Bone marrow (tissue), 2 donors: ENCODE data around the gene LCN6.
"Not testable (repeated sequence)": the region's sequence is repeated elsewhere in the genome, so short reads cannot be mapped to it uniquely, and the experiment has no call there.

Source experiments
- DNase-seq, 2 donors: peaks; one replicate each; lab custom pipeline; 2025; lab: John Stamatoyannopoulos, UW

Gene LCN6

GRCh38 chr9:136784249-136784996 lies 36.1 kb upstream of the LCN6 start:
- DNase-seq = no peak

GRCh38 chr9:136782452-136782851 lies 34.1 kb upstream of the LCN6 start:
- DNase-seq = no peak

- no peak for DNase-seq
Measured at GRCh38 chr9:136779808-136780207, 31.5 kb upstream of the LCN6 start.

DNA sequence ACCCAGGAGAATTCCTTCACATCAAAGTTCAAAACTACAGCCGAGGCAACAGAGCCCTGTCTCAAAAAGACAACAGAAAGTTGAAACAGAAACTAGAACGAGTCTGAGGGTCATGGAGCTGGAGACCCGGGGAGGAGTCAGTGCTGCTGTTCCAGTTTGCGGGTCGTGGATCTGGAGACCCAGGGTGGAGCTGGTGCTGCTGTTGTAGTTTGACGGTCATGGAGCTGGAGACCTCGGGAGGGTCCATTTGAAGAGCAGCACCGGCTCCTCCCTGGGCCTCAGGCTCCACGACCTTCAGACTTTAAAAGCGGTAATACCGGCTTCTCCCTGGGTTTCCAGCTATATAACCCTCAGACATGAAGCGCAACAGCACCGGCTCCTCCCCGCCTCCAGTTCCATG lies 29.0 kb upstream of the LCN6 start:
- no peak for DNase-seq

DNA sequence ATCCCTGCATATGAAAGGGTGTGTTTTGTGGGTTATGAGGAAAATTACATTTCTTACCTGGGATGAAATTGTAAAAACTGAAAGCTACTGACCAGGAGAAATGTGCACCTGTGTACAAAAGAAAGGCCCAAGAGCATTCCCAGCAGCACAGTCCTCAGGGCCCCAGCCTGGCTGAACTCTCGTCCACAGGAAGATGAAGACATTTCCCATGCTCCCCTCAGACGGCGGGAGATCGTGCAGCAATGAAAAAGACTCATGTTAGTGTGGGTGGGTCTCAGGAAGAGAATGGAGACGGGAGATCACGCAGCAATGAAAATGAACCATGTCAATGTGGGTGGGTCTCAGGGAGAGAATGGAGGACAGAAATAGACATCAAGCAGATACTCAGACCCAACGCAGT lies 28.6 kb upstream of the LCN6 start:
- no peak for DNase-seq

GRCh38 chr9:136775191-136775590 lies 26.9 kb upstream of the LCN6 start:
- DNase-seq = no peak

DNA sequence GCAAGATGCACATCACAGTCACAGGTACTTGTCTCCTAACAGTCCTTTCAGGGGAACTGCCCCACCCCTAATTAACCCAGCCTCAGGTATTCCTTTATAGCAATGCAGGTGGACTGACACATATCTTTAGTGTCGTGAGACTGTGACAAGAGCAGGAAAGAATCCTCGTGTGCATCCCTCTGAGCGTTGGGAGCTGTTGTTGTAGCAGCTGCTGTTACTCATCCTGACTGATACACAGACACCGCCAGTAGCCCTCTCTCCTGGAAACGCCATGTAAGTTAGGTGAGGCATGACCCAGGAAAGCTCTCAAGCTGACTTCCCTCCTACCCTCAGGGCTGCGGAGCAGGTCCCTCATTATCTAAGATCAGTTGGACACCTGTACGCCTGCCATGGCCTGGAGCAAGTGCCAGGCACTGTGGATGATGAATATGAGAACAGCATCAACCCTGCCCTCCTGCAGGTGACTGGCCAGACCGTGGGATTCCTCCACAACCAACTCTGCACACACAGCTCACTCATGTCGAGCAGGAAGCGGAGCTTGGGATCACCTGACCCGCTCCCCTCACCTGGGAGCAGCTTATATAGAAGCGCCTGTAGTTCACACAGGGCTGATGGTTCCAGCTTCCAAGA lies 26.2 kb upstream of the LCN6 start:
- DNase-seq = no peak

GRCh38 chr9:136773386-136774044 lies 25.2 kb upstream of the LCN6 start:
- DNase-seq = peak in 1 of 2 donors; percentile 19

DNA sequence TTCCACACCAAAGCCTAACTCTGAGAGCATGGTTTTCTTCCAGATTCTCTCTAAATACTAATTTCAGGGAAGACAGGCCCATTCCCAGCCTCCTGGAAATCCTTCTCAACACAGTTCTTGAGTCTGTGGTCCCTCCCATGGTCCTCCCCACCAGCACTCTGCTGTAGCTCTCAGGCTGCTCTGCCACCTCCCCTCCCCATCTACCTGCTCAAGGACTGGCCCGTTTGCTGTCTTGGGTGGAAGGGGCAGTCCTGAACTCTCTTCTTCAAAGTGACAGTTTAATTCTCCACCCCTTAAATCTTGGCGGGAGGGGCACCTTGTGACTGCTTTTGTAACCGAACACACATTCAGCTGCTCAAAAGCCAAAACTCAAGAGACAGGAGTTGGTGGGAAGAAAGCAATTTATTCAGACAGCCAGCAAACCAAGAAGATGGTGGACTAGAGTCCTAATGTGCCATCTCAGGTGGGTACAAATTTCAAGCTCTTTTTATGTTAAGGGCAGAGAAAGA lies 23.6 kb upstream of the LCN6 start:
- no peak for DNase-seq

GRCh38 chr9:136769710-136770191 lies 21.4 kb upstream of the LCN6 start:
- DNase-seq = peak in 1 of 2 donors; percentile 40

- DNase-seq = peak in 1 of 2 donors; percentile 12
Measured at GRCh38 chr9:136766410-136767120, 18.2 kb upstream of the LCN6 start.

DNA sequence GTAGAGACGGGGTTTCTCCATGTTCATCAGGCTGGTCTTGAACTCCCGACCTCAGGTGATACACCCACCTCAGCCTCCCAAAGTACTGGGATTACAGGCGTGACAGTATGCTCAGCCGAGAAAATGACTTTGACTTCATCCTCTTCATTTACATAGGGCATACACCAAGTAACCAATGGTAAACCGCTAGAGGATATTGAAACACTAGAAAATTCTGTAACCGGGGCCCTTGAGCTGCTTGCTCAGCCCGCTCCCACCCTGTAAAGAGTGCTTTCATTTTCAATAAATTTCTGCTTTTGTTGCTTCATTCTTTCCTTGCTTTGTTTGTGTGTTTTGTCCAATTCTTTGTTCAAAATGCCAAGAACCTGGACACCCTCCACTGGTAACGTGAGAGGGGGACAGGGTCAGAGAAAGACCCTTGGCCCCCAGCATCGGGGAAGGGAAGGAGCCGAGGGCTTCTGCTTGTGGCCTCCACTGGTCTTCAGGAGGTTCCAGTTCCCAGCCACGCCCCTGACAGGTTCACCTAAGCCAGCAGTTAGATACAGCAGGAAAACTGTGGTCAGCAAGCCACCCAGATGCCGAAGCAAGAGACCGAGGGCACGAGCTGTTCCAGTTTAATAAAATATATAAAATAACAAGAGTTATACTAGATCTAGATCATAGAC lies 17.6 kb upstream of the LCN6 start:
- not testable (repeated sequence) for DNase-seq

DNA sequence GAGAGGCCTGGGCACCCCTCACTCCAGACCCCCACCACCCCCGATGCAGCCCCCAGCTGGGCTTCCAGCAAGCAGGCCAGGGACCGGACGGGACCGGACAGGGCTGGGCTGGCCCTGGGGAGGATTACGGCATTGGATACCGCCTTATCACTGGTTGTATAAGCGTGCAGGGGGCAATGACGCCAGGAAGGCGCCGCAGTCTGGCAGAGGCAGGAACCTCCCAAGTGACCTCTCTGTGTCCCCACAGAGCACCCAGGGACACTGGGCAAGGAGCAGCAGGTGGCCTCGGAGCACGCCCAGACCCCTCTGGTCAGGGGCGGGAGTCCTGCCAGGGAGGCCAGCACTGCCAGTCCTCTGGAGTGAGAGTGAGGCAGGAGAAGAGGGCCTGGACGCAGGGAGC lies 16.7 kb upstream of the LCN6 start:
- no peak for DNase-seq

- no peak for DNase-seq
Measured at GRCh38 chr9:136764301-136764891, 16.1 kb upstream of the LCN6 start, which contains the start of gene LCN15. Gene LCN15 (minus strand): TSS chr9:136764518. CDS start chr9:136764488, 30 bp downstream.

- no peak for DNase-seq
Measured at GRCh38 chr9:136763649-136764035, 15.3 kb upstream of the LCN6 start.

DNA sequence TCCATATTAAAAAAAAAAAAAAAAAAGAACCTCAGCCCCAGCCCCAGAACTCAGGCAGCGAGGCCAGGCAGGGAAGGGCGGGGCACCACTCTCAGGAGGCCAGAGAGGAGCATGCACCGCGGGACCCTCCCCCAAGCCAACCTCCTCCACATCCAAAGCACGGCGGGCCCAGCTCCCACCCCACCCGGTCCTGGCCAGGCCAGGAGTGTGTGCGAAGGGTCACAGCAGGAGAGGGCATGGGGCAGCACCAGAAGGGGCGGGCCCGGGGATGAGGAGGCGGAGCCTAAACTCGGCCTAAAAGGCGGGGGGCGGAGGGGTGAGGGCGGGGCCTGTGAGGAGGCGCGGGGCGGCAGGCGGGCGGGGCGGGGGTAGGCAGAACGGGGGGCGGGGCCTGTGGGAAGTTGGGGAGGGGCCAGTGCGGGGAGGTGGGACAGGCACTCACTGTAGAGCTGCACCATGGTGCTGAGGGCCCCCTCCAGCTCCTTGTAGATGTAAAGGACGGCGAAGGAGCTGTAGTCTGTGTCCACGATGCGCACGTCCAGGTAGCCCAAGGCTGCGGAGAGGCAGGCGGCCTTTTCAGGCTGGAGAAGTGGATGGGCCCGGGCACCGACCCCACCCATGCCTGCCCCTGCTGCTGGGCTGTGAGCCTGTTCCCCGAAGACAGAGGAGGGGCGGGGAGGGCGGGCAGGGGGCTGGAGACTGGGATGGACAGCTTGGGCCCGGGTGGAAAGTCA lies 14.8 kb upstream of the LCN6 start:
- no peak for DNase-seq

DNA sequence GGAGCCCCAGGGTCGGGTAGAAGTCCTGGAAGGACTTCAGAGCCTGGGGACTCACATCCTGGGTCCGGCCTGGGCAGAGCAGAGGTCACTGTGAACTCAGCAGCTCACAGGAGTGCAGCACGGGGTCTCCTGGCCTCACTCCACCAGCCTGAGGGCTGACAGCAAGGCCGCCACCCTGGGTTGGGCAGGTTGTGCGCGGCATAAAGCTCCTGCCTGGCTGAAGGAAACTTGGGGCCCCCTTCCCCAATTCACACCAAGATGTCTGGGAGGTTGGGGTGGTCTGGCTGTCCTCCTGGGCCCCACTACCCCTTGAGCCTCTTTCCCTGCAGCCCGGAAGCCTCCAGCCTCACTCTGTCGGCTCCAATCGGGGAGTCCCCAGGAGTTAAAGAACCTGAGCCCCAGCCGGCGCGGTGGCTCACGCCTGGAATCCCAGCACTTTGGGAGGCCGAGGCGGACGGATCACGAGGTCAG lies 13.9 kb upstream of the LCN6 start:
- DNase-seq = no peak

DNA sequence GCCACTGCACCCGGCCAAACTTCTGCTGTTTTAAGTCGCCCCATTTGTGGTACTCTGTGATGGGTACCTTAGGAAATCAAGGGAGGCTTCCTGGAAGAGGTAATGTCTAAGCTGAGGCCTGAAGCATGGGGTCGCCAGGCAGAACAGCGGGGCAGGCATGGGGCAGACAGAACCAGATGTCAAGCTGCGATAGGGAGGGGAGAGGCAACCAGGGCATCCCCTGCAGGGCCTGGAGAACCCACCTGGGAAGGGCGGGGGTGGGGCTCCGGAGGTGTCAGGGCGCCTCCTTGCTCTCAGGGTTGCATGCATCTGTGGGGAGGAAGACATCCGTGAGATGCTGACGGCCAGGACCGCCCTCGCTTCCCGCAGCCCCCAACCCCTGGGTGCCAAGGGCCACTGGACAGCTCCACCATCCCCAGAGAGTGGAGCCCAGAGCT lies 13.2 kb upstream of the LCN6 start:
- no peak for DNase-seq

- peak; percentile 9 to 67 for DNase-seq
Measured at GRCh38 chr9:136760834-136761544, 12.7 kb upstream of the LCN6 start.

DNA sequence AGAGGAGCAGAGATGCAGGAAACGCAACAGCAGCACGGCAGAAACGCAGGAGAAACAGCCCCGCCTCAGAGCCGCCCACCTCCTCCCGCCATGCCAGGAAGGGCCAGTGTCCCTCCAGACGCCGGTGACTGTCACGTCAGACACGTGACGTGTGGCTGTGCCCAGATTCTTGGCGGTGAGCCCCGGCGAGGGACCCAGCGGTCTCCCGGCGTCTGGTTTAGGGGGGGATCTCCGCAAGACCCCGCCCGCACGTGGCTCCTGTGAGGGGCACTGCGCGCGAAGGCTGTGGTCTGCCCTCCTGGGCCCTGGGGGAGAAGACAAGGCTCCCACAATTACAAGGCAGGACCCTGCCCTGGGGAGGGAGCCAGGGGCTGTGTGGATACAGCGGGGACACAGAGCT lies 12.1 kb upstream of the LCN6 start:
- DNase-seq = no peak
